HG03565 (cell line): Measurements from ENCODE around the gene ZBTB7B.
"Not testable (repeated sequence)": the region's sequence is repeated elsewhere in the genome, so short reads cannot be mapped to it uniquely, and the experiment has no call there.

Experiments
- ATAC-seq: cut with Tn5 transposase; IDR thresholded peaks from one replicate; pipeline ENCODE4 v1.9.1; 2021; ENCODE audit warnings: mild to moderate bottlenecking, moderate library complexity; ENCODE audit not compliant: unreplicated experiment

Gene ZBTB7B

GRCh38 chr1:154986736-154987135 is 15.9 kb upstream of the ZBTB7B start:
- ATAC-seq = not testable (repeated sequence)

GRCh38 chr1:154987326-154987725 is 15.3 kb upstream of the ZBTB7B start:
- ATAC-seq = no peak

GRCh38 chr1:154988058-154988954 is 14.3 kb upstream of the ZBTB7B start:
- ATAC-seq = no peak

DNA sequence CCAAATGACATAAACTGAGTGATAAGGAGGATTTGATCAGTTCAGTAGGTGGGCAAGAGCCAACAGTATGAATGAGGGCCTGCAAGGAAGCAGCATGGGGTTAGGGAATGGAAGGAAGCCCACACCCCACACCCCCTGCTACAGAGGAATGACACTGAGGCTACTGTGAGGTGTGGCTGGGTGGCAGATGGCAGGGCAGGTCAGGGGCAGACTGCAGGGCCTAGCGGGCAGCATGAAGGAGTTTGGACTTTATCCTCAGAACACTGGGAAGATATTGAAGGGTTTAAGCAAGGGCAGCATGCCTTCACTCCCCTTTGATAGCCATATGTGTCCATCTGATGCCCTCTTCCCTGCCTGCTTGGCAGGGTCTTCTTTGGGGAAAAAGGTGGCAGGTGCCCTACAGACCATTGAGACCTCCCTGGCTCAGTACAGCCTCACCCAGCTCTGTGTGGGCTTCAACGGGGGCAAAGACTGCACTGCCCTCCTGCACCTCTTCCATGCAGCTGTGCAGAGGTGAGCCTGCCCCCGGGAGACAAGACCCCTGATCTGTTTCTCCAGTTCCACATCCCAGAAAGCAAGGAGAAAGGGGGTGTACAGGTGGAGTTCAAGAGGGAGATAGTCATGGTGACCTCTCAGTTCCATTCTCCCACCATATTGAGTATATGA is 13.3 kb upstream of the ZBTB7B start:
- no peak for ATAC-seq

DNA sequence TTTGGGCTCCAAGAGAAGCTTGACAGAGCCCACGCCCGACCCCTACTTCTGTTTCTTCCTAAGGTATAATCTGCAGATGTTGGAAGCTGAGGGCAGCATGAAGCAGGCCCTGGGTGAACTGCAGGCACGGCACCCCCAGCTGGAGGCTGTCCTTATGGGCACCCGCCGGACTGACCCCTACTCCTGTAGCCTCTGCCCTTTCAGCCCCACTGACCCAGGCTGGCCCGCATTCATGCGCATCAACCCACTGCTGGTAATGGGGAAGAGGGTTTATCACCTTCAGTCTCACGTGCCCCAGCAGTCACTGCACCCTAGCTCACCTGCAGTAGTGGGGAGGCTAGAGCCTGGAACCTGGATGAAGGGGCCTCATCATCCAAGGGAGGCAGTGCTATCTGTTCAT is 12.3 kb upstream of the ZBTB7B start:
- ATAC-seq = no peak

DNA sequence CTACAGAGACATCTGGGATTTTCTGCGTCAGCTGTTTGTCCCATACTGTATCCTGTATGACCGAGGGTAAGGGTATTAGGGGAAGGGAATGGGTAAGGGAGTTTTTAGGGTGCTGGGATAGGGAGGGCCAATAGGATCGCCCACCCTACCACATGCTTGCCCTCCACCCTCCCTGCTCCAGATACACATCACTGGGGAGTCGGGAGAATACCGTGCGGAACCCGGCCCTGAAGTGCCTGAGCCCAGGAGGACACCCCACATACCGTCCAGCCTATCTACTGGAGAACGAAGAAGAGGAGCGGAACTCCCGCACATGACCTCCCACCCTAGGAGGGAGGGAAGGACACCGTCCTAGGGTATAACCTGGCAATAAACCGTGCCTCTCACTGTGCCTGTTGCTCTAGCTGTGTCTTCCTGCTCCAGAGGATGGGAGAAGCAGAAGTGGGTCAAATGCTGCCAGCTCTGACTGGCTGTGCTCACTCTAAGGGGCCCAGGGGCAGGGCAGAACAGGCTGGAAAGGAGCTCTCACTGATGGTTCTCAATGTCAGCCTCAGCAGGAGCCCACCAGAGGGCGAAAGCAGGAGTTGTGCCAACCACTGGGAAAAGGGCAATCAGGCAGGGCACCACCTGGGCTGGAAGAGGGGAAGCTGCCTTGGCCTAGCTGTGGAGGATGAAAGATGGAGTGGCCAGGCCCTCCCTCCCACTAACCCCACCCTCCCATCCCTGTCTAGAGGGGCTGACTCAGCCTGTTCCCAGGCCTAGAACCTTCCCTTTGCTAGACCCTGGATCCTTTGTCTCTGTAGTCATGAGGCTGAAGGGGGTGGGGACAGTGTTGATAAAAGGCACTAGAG is 9.7 kb upstream of the ZBTB7B start:
- ATAC-seq = no peak

DNA sequence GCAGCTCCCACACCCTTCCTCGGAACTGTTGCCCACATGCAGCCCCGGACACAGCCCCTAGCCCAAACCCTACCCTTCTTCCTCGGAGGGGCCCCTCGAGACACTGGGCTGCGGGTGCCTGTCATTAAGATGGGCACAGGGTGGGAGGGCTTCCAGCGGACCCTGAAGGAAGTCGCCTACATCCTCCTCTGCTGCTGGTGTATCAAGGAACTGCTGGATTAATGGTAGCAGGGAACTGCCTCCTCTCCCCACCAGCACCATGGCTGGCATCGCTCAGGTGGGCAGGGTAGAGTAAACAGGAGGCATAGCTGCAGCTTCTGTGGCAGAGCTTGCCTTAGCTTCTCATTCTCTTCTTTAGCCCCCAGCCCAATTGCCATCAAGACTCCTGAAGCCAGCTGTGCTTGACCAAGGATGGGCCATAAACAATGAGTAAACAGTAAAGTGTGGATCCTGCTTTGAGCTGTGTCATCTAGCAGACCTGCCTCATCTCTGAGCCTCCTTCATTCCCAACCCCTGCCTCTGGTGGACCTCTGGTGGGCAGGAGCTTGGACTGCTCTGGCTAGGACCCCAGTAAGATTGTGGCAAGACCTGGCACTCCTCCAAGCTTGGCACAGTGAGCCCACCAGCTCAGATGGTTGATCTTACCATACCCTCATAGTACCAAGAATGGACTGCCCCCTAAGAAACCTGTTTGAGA is 8.9 kb upstream of the ZBTB7B start, which contains the start of gene LENEP:
Gene LENEP (plus strand): TSS at position 15 of the 697 bp plus-strand sequence. CDS start 22 bp downstream, at position 37.
- ATAC-seq = no peak

DNA sequence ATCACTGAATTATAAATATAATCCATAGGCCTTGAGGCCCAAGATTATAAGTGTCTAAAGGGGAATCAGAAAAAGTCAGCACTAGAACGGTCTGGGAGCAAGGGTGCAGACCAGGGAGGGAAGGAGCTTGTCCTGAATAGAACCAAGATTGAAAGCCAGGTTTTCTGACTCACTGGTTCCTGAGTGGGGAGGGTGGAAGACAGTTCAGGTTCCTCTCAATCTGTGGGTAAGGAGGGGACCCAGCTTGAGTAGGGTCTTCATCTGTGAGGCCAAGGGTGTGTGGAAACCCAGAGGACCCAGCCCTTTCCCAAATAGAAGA is 8.4 kb upstream of the ZBTB7B start:
- no peak for ATAC-seq

GRCh38 chr1:154994591-154994990 is 8.0 kb upstream of the ZBTB7B start:
- no peak for ATAC-seq

DNA sequence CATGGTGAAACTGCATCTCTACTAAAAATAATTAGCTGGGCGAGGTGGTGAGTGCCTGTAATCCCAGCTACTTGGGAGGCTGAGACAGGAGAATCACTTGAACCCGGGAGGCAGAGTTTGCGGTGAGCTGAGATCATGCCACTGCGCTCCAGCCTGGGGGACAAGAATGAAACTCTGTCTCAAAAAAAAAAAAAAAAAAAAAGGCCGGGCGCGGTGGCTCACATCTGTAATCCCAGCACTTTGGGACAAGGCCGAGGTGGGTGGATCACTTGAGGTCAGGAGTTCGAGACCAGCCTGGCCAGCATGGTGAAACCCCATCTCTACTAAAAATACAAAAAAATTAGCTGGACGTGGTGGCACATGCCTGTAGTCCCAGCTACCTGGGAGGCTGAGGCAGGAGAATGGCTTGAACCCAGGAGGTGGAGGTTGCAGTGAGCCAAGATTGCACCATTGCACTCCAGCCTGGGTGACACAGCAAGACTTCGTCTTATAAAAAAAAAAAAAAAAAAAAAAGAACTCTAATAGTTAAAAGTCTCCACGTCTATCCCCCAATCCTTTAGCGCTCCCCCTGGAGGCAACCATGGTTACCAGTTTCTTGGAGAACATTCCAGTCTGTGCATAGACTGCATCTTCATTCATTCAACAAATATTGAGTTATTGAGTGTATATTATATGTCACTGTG is 7.2 kb upstream of the ZBTB7B start:
- not testable (repeated sequence) for ATAC-seq

DNA sequence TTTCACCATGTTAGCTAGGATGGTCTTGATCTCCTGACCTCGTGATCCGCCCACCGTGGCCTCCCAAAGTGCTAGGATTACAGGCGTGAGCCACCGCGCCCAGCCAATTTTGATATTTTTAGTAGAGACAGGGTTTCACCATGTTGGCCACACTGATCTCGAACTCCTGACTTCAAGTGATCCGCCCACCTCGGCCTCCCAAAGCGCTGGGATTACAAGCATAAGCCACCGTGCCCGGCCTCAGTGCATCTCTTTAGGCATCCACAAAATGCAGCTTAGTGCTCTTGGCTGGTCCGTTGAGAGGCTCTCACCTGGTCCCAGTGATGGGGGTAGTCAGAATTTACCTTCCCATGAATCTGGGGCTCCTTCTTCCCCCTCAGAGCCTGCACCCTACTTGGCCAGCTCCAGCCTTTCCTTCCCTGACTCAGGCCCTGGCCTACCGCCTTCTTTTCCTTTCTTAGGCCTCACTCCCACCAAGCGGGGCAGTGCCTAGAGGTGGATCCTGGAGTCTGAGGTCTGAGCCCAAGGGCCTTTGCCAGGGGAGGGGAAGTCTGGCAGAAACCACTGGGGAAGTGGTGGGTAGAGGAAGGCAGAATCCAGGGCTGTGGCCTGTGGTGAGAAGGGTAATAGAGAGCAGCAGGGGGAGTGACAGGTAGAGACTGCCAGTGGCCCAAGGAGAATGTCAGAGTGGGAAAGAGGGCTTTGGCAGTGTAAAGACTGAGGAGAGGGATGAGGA is 5.5 kb upstream of the ZBTB7B start:
- ATAC-seq = no peak

DNA sequence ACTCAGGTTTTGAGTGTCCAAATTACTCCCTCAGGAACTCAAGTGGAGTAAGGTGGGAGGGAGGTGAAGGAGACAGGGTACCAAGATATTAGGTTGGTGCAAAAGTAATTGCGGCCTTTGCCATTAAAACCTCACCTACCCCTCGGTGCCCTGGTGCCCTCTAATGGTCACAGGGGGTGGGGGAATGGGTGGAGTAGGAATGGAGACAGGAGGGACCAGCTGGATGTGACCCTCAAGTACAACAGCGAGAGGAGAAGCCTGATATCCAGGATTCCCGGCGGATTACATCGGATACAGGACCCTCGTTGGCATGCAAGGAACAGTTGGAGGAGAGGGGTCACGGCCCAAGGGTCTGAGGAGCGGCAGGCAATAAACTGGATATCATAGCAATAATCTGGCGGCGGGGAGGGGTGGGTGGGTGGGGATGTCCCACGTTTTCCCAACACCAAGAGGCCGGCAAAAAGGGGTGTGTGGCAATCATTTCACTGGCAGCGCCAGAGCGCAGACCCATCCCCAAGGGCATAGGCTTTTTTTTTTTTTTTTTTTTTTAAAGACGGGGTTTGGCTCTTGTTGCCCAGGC is 4.3 kb upstream of the ZBTB7B start:
- ATAC-seq = no peak

- no peak for ATAC-seq
Observed at GRCh38 chr1:154998818-154999570, 3.6 kb upstream of the ZBTB7B start.

GRCh38 chr1:154999571-155000410 is 2.8 kb upstream of the ZBTB7B start:
- no peak for ATAC-seq

DNA sequence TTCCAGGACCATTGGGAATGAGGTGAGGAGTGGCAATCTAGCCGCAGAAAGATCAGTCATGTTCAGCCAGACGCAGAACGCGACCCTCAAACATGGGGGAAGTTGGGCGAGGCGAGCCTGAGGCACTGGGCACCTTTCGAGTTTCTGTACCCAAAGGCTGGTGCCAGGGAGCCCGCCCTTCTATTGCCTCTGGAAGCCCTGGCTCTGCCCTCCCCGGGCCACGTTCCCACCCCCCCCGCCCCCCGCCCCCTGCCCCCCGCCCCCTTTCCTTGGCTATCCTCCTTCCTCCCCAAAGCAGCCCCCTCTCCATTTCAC is 2.2 kb upstream of the ZBTB7B start:
- ATAC-seq = no peak

DNA sequence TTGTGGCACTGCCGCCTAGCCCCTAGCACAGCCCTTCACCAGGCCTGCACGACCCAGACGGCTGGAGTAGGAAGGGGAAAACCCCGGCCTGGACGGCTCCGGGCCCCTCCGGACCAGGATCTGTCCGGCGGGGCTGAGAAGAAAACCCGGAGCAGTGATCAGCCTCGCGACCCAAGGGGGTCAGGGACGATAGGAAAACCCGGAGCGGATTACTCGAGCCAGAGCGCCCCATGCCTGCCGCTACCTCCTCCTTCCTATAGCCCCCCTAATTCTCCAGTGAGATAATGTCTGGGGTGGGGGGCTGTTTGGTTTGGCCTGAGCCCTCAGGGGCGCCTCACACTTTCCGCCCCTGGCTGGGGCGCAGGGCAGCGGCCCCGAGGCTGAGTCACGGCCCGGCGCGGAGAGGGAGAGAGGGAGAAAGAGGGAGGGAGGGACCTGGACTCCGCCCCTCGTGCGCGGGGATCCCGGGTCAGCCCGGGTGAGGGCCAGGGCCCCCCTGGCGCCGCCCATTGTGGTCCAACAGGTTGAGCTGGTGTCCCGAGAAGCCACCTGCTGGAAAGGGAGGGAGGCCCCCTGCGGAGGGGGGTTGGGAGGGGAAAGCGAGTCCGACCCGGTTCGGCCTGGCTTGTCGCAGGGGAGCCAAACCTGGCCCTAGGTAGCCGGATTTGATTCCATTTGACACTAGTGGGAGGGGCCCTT is 1.7 kb upstream of the ZBTB7B start:
- no peak for ATAC-seq

DNA sequence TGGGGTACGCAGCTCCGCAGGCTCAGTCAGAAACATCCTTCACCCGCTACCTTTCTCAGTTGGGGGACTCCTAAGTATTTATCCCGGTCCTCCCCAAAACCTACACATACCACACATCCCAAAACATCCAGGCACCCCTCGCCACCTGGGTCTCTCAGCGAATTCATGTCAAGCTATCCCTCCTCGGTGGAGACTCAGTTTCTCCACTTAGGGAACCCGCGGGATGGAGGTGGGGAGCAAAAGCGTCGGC is 1.3 kb upstream of the ZBTB7B start:
- no peak for ATAC-seq
